Fibroblast of peridontal ligament (primary cell): Measurements from ENCODE around the gene NIFK.
"Not testable (repeated sequence)": the region's sequence is repeated elsewhere in the genome, so short reads cannot be mapped to it uniquely, and the experiment has no call there.

Experiments
- DNase-seq: peaks from one replicate; pipeline ENCODE4 v3.0.0-alpha.2; 2010; ENCODE audit errors: extremely low read depth

The NIFK gene

GRCh38 chr2:121695171-121695451 lies 41.6 kb downstream of the NIFK start:
- no peak for DNase-seq

- DNase-seq = peak; percentile 14
Measured at GRCh38 chr2:121694398-121695170, 42.1 kb downstream of the NIFK start.

- DNase-seq = not testable (repeated sequence)
Measured at GRCh38 chr2:121690572-121690971, 46.1 kb downstream of the NIFK start.

- no peak for DNase-seq
Measured at GRCh38 chr2:121690095-121690494, 46.6 kb downstream of the NIFK start.

- peak; percentile 59 for DNase-seq
Measured at GRCh38 chr2:121689356-121689755, 47.3 kb downstream of the NIFK start.

- no peak for DNase-seq
Measured at GRCh38 chr2:121688820-121689219, 47.9 kb downstream of the NIFK start.

GRCh38 chr2:121686902-121687301 lies 49.8 kb downstream of the NIFK start:
- no peak for DNase-seq

GRCh38 chr2:121686218-121686617 lies 50.5 kb downstream of the NIFK start:
- no peak for DNase-seq

- no peak for DNase-seq
Measured at GRCh38 chr2:121682396-121683298, 54.0 kb downstream of the NIFK start.

- DNase-seq = no peak
Measured at GRCh38 chr2:121677855-121678254, 58.8 kb downstream of the NIFK start.
